Activated CD4-positive, CD25-positive, alpha-beta regulatory T cell treated with anti-CD3 and anti-CD28 coated beads, Interleukin-2, amount 50 U/mL, for 72 hours (primary cell): ENCODE results near the gene AKAP6.
"Not testable (repeated sequence)": the region's sequence is repeated elsewhere in the genome, so short reads cannot be mapped to it uniquely, and the experiment has no call there.

Source experiments
- DNase-seq: peaks from one replicate; pipeline ENCODE4 v3.0.0; 2021

Gene AKAP6

DNA sequence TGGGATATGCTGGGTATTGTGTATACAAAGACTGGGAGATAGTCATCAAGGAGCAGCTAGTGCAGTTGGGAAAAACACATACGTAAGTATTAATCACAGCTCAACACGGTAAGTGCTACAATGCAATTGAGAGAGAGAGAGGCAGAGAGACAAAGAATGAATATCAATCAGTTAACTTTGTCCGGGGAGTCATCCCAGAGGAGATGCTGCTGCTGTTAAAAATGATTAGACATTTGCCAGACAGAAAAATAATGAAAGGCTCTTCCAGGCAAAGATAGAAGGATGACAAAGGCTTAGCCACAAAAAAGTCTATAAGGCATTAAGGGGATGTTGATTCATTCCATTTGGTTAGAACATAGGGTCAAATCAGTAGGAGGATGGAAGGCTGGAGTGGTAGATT lies 45.1 kb downstream of the AKAP6 start:
- no peak for DNase-seq

- DNase-seq = no peak
Measured at GRCh38 chr14:32375663-32376062, 46.6 kb downstream of the AKAP6 start.

GRCh38 chr14:32377046-32377646 lies 48.0 kb downstream of the AKAP6 start:
- no peak for DNase-seq

GRCh38 chr14:32378284-32378683 lies 49.2 kb downstream of the AKAP6 start:
- no peak for DNase-seq

DNA sequence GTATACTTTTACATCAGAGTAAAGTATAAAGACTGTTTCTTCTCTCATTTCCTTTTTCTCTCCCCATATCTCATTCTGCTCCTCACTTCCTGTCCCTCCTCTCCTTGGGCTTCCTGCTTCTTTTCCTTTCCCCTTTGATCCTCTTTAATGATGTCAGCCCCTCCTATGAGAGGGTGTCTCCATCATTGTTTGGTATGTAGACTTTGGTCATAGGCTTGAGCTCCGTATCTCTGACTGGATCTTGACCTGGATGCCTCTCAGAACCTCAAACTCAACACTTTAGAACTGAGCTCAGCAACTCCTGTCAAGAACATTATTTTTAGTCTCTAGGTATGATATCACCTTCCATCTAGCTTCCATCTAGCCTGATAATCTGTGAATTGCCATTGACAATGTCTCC lies 50.3 kb downstream of the AKAP6 start:
- DNase-seq = no peak

DNA sequence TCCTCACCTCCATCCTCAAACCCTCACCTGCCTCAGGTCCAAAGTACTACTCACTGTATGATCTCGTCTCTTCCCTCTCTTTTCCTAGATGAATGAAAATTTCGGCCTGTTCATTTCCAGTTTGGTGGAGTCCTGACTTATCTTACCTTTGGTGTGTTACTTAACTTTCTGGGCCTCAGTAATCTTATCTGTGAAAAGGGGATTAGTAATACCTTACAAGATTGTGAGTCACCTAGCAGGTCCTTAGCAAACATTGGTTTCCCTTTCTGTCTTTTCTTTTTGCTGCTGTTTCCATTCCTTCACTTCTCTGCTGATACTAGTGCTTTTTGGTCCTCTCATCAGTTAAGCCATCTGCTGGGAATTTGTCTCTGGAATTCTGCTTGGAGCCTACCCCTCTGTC lies 52.8 kb downstream of the AKAP6 start:
- no peak for DNase-seq

- DNase-seq = no peak
Measured at GRCh38 chr14:32382704-32383103, 53.6 kb downstream of the AKAP6 start.

GRCh38 chr14:32383364-32384009 lies 54.4 kb downstream of the AKAP6 start:
- no peak for DNase-seq

- no peak for DNase-seq
Measured at GRCh38 chr14:32384464-32384863, 55.4 kb downstream of the AKAP6 start.

GRCh38 chr14:32387295-32387694 lies 58.2 kb downstream of the AKAP6 start:
- DNase-seq = not testable (repeated sequence)

DNA sequence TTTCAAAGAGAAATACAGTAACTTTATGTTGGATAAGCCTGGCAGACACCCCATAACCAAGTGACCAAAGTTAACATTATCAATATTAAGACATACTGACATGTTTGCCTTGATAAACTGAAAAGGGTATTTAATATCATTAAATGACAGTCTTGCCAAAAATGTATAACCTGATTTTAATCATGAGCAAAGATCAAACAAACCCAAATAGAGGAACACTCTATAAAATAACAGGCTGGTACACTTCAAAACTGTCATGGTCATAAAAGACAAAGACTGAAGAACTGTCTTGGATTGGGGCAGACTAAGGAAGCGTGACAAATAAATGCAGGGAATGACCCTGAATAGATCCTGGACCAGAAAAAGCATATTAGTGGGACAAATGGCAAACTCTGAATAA lies 64.0 kb downstream of the AKAP6 start:
- DNase-seq = no peak

- no peak for DNase-seq
Measured at GRCh38 chr14:32394038-32394437, 64.9 kb downstream of the AKAP6 start.

- DNase-seq = no peak
Measured at GRCh38 chr14:32396885-32397284, 67.8 kb downstream of the AKAP6 start.

- DNase-seq = no peak
Measured at GRCh38 chr14:32397861-32398640, 69.0 kb downstream of the AKAP6 start.

- DNase-seq = no peak
Measured at GRCh38 chr14:32399920-32400319, 70.8 kb downstream of the AKAP6 start.

- DNase-seq = no peak
Measured at GRCh38 chr14:32400480-32400879, 71.4 kb downstream of the AKAP6 start.

DNA sequence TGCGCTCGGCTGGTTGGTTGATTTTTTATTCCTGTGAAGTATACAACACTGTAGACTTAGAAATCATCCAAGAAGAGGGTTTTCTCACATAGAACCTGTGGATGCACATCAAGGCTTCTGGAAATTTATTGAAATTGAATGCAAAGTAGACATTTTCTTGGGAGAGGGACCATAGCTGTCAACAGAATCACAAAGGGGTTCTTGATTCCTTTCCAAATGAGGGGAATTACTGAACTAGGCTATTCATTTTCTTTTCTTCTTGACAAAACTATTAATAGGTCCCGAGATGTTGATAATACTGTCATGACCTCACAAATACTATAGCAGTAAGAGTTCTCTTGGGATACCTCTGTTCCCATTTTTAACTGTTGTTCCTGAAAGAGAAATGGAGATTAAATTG lies 73.9 kb downstream of the AKAP6 start:
- no peak for DNase-seq

DNA sequence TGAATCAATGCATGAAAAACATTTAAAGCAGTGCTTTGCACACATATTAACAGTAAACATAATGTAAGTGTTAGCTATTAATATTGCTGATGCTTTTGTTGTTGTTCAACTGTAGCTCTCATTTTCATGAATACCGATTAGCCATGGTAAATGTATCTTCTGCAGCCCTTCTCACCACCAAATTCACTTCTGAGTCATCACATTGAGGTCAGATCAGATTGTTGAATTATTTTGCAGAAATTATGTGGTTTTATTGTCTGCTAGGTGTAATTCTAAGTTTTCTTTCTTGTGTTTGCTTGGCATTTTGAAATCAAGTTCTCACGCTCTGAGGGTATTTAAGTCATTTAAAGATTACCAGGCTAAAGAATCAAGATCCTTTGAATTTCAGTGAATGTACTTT lies 74.6 kb downstream of the AKAP6 start:
- no peak for DNase-seq

DNA sequence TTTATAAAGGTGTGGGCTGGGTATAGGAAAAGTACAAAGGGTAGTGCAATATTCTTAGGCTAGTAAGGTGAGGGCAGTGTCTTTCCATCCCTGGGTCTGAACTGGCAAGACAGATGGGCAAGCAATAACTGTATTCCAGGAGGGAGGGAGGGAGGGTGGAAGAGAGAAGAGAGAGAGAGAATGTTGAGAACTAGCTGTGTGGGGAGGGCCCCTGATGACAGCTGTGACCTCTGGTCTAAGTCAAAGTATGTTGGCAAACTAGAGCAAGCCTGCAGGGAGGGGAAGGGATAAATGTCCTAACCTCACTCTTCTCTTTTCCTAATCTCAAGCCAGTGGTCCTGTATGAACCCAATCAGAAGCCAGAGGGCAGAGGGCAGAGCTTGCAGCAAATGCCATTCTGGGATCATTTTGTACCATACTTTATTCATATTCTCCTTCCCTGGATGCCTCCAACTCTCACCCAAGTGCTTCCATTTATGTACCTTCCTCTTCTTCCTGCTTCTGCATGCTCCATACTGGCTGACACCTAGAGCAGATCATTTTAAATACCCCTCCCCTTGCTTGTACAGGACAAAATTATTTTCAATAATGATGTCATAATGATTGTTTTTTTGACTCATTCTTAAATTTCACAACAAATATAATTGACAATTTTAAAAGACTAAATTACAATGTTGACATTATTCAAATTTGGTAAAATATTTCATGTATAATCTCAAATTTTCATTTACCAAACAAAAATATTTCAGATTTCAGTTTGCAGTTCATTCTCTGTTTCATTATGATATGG lies 75.9 kb downstream of the AKAP6 start:
- DNase-seq = no peak

GRCh38 chr14:32405856-32406255 lies 76.8 kb downstream of the AKAP6 start:
- no peak for DNase-seq

- no peak for DNase-seq
Measured at GRCh38 chr14:32407130-32407529, 78.0 kb downstream of the AKAP6 start.

GRCh38 chr14:32408018-32408417 lies 78.9 kb downstream of the AKAP6 start:
- no peak for DNase-seq

GRCh38 chr14:32412103-32412502 lies 83.0 kb downstream of the AKAP6 start:
- no peak for DNase-seq

GRCh38 chr14:32412532-32412931 lies 83.4 kb downstream of the AKAP6 start:
- no peak for DNase-seq
